GM18909 (cell line): ENCODE measurements around the gene PRPSAP2.

Source experiments
- ATAC-seq: cut with Tn5 transposase; IDR thresholded peaks from one replicate; pipeline ENCODE4 v1.9.1; 2021; ENCODE audit warnings: mild to moderate bottlenecking; ENCODE audit not compliant: unreplicated experiment, poor library complexity

Gene PRPSAP2

GRCh38 chr17:18959071-18959844 is 101.3 kb downstream of the PRPSAP2 start:
- ATAC-seq: no peak

DNA sequence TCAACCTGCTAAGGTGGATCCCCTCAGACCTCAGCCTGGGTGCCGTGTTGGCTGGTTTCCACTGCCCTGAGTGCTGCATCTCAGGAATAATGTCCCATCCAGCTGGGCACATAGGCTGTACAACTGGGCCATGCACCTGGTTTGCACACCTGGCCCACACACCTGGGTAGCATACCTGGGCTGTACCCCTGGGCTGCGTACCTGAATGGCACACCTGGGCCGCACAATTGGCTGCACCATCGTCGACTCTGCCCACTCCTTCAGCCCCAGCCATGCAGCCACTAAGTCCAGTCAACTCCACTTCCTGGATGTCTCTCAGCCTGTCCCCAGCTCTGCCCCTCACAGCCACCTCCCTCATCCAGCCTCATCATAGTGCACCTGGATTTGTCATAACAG is 101.9 kb downstream of the PRPSAP2 start:
- ATAC-seq: no peak

DNA sequence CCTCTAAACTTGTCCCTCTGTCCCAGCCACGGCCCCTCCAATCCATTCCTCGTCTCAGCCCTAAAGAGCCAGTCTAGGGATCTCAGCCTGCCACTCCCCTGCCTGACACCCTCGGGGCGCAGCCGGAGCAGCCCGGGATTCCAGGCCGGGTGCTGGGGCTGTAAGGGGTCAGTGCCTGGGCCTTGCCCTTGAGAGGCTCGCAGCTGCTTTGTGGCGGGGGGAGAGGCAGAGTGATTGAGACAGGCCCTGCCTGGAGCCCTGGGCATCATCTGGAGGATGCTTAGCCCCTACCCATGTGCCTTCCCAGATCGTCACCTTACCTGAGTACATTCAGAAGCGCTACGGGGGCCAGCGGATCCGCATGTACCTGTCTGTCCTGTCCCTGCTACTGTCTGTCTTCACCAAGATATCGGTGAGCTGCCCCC is 102.3 kb downstream of the PRPSAP2 start:
- ATAC-seq: no peak

DNA sequence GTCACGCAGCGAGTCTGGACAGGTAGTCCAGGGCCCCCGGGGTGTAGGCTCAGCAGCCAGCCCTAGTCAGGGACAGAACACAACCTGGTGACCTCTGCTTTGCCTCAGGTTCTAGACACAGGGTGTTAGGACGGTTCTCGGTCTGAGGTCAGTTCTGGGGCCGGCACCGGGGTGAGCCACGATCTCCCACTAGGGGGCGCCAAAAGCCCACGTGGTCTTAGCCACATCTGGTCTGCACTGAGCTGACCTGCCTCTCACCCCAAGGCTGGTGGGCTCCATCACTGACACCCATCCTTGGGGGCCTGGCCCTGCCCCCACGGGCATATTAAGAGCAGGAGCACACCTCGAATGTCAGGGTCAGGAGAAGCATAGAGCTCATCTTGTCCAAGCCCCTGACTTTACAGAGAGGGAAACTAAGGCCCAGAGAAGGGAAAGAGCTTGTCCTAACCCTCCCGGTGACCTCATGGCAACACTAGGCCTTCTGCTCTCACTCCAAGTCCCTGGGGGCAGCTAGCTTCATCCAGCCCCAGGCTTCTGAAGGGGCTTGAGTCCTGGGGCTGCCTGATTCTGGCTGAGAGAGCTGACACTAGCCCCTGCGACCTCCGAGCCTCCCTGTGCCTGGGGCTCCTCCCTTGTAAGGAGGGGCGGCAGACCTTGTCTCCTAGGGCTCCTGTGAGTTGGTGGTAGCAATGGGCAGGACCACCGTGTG is 103.0 kb downstream of the PRPSAP2 start:
- peak; percentile 65 for ATAC-seq

- no peak for ATAC-seq
These were observed 103.9 kb downstream of the PRPSAP2 start for GRCh38 chr17:18961634-18962493.

DNA sequence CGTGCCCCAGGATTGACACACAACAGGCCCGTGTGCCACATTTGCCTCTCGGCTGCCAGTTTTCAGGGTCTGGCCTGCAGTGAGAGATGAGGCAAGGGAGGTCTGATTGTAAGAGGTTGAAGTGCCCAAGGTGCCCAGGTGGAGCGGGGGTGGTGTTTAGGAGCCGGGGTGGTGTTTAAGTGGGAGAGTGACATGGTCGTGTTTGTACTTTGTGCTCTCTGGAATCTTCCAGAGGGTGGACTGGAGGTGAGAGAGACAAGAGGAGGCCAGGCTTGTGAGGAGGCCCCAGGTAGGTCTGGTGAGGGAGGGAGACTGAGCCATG is 104.5 kb downstream of the PRPSAP2 start:
- no peak for ATAC-seq

DNA sequence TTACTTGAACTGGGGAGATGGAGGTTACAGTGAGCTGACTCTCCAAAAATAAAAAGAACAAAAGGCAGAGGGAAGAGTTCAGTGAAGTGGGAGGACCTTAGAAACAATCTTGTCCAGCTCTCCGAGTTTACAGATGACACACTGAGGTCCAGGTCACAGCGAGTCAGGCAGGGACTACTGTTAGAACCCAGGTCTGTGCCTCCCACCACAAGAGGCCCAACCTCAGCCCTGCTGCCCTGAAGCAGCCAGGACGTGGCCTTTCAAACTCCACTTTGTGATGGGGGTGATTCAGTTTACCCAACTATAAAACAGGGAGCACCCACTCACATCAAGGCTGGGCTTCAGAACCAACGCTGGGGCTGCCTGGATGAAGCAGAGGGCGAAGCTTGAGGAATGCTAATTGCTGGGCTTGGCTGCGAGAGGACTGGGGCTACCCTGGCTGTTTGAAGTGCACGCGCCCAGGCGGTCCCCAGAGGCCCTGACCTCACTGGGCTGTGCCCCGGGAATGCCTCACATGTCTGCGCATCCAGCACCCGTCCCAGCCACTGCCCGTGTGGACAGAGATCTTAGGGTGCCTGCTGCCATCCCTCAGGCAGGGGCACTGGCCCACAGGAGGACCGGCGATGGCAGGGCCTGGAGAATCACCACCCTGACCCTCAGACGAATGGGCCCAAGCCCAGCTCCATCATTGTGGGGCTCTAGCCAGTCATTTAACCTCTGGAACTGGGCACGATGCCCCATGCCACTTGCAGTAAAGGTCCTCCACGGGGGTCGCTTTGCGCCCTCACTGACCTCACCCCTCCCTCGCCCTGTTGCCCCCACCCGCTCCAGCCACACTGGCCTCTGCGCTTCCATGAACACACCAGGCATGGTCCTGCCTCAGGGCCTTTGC is 105.4 kb downstream of the PRPSAP2 start:
- no peak for ATAC-seq

DNA sequence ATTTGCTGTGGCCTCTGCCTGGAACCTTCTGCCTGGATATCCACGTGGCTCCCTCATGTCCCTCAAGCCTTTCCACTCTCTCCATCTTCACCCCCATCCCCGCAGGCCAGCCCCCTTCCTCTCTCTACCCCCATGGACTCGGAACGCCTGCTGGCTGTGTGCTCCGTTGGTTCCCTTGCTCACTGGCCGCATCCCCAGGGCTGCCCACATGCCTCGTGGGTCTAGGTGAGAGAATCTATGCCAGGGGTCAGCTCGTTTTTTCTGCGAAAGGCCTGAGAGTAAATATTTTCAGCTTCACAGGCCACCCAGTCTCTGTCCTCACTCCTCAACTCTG is 106.1 kb downstream of the PRPSAP2 start:
- no peak for ATAC-seq

GRCh38 chr17:18964550-18964949 is 106.6 kb downstream of the PRPSAP2 start:
- ATAC-seq: no peak

- no peak for ATAC-seq
These were observed 107.8 kb downstream of the PRPSAP2 start for GRCh38 chr17:18965530-18966236.

- no peak for ATAC-seq
These were observed 109.1 kb downstream of the PRPSAP2 start for GRCh38 chr17:18966831-18967624.

DNA sequence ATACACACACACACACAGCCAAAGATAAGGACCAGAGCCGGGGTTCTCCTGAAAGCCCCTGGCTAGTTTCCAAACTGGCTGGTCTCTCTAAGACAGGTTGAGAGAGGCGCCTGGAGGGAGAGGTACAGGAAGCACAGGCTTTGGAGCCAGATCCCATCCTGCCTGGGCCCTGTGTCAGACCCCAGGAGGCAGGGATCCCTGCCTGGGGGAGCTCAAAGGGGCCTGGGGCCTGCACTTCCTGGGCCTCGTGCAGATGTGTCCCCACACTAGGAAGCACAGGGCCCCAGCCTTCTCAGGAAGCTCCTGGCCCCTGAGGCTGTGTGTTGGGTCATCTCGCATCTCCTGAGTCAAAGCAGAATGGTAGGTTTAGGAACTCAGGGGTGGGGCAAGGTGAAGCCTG is 110.0 kb downstream of the PRPSAP2 start:
- no peak for ATAC-seq

- no peak for ATAC-seq
These were observed 110.4 kb downstream of the PRPSAP2 start for GRCh38 chr17:18968345-18968744.

DNA sequence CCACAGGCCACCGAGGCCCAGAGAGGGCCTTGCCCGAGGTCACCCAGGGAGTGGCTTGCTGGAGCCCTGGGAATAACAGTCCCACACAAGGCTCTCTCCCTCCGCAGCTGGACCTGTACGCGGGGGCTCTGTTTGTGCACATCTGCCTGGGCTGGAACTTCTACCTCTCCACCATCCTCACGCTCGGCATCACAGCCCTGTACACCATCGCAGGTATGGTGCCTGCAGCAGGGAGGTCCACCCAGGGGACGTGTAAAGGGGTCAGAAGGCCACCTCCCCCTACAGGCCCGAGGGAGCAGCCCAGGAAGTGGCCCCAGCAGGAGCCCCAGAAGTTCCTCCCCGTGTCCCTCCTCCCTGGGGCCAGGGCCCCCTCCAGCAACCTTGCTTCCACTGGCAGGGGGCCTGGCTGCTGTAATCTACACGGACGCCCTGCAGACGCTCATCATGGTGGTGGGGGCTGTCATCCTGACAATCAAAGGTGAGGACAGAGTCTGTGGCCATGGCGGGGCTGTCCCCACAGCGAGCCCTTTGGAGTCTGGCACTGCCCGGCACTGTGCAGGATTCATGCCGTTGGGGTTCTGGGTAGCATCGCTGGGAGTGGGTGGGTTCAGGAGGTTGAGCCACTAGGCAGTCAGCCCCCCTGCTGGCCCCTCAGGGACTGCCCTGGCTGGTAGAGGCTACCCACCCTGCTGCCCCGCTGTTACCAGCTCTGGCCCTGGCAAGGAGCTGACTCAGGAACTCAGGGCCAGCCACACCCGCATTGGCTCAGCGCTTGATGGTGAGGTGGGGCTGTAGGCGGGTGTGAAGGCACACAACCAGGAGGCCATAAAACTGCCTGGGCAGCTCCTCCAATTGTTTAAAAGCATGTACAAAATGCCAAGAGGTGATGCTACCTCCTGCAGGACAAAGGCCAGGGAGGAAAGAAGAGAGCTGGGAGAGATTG is 111.3 kb downstream of the PRPSAP2 start:
- ATAC-seq: no peak

DNA sequence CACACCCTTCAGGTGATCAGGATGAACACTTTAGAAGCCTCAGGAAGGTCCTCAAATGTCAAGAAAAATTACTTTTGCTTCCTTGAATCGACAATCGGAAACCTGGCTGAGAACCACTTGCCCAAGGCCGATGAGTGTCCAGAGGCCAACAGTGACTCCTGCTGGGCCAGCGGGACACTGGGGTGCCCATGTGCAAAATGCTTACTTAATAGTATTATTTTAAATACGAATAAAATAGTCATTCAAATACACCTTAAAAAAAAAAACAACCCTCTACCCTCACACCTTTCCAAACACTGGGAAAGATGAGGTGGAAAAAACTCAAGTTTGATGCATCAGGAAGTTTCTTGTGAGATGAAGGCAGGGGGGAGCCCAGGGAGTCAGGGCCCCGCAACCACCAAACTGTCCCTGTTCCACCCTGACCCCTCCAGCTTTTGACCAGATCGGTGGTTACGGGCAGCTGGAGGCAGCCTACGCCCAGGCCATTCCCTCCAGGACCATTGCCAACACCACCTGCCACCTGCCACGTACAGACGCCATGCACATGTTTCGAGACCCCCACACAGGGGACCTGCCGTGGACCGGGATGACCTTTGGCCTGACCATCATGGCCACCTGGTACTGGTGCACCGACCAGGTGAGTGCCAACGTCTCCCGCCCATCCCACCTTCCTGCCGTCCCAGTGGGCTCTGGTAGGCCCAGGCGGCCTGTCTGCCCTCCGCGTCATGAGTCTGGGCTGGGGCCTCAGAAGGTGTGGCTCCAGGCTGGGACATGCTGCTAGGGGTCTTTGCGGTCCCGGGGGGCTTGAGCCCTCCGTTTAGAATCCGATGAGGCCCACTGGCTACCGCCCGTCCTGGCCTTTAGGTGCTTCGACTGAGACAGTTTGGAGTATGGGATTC is 112.9 kb downstream of the PRPSAP2 start:
- ATAC-seq: no peak

DNA sequence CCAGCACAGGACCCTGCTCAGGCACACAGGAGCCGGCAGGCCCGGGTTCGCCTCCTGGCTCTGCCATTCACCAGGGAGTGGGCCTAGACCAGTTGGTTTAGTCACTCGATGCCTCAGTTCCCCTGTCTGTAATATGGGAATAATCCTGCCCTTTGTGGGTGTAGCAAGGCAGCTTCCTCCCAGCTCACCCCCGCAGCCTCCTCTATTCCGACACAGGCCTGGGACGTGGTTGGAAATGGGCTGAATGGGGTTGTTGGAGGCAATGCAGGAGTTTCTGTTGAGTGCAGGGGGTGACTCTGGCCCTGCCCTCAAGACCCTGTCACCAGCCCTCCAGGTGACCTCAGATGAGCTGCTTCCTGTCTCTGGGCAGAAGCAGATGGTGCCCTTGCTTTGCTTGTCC is 113.9 kb downstream of the PRPSAP2 start:
- ATAC-seq: no peak
